K562 (cell line): ENCODE measurements around the gene ATG13. TPM values are rescaled to one million over a fixed set of nuclear protein-coding genes. Genes with fewer than 3 reads are reported as not detected.
A peak's percentile ranks its signal among the peaks of the same experiment; 100 is the strongest.

Source experiments
- BACH1 ChIP-seq: fragments of 200-800 bp; sonication (Bioruptor generic); IDR thresholded peaks from 2 replicates; pipeline ENCODE4 v1.6.1; 2016; ENCODE audit warnings: missing genetic modification characterization, missing compliant biosample characterization
- CBFA2T2 ChIP-seq: fragments of 450-650 bp; conservative IDR thresholded peaks from 2 replicates; pipeline ENCODE4 v1.6.1; 2017; ENCODE audit warnings: mild to moderate bottlenecking
- CBFB ChIP-seq: sonication (generic); formaldehyde crosslinking; IDR thresholded peaks from 2 replicates; pipeline ENCODE4 v1.4.0; 2020; ENCODE audit warnings: mild to moderate bottlenecking, missing genetic modification reagents
- CSDE1 ChIP-seq, 2 experiments: fragments of 450-650 bp; IDR thresholded peaks; 2 replicates each; pipeline ENCODE4 v1.6.1; 2016; ENCODE audit warnings: mild to moderate bottlenecking in 1 of 2
- DACH1 ChIP-seq: fragments of 450-650 bp; IDR thresholded peaks from 2 replicates; pipeline ENCODE4 v1.6.1; 2018; ENCODE audit not compliant: partially characterized antibody
- EGR1 ChIP-seq: fragments of 450-650 bp; conservative IDR thresholded peaks from 2 replicates; pipeline ENCODE4 v1.6.1; 2017; ENCODE audit warnings: mild to moderate bottlenecking
- EHMT2 ChIP-seq: fragments of 450-650 bp; IDR thresholded peaks from 2 replicates; pipeline ENCODE4 v1.6.1; 2018; ENCODE audit warnings: antibody characterized with exemption
- ESRRB ChIP-seq: fragments of 250-450 bp; sonication (Bioruptor Pico); IDR thresholded peaks from 2 replicates; pipeline ENCODE4 v1.5.0; 2020; ENCODE audit warnings: mild to moderate bottlenecking, moderate library complexity, borderline replicate concordance
- HLTF ChIP-seq: fragments of 450-650 bp; IDR thresholded peaks from 2 replicates; pipeline ENCODE4 v1.6.1; 2016
- IFI16 ChIP-seq: fragments of 250-450 bp; sonication (Bioruptor Pico); IDR thresholded peaks from 2 replicates; pipeline ENCODE4 v2.1.2; 2022; ENCODE audit warnings: mild to moderate bottlenecking, inconsistent platforms
- ILK ChIP-seq: fragments of 450-650 bp; IDR thresholded peaks from 2 replicates; pipeline ENCODE4 v1.6.1; 2016; ENCODE audit warnings: missing genetic modification characterization, low read depth, mild to moderate bottlenecking, missing compliant biosample characterization, moderate library complexity, borderline replicate concordance
- KLF10 ChIP-seq: fragments of 250-450 bp; sonication (Bioruptor Pico); IDR thresholded peaks from 2 replicates; pipeline ENCODE4 v1.6.1; 2021; ENCODE audit warnings: matching md5 sums
- MEF2A ChIP-seq: IDR thresholded peaks from 2 replicates; pipeline ENCODE4 v1.6.1; 2011; ENCODE audit warnings: low read depth, mild to moderate bottlenecking, low read length, moderate library complexity; ENCODE audit not compliant: control insufficient read depth
- NCOA2 ChIP-seq, 2 experiments: fragments of 450-650 bp; IDR thresholded peaks; 2 replicates each; pipeline ENCODE4 v1.6.1; 2018; ENCODE audit warnings: mild to moderate bottlenecking in 2 of 2, moderate library complexity in 1 of 2; ENCODE audit not compliant: partially characterized antibody in 2 of 2
- NRF1 ChIP-seq, 2 experiments: fragments of 450-650 bp; IDR thresholded peaks in 1 of 2; conservative IDR thresholded peaks in 1 of 2; 2 replicates each; pipeline ENCODE4 v1.6.1; 2014; ENCODE audit warnings: mild to moderate bottlenecking in 2 of 2
- PRDM10 ChIP-seq: fragments of 450-650 bp; IDR thresholded peaks from 2 replicates; pipeline ENCODE4 v1.6.1; 2018; ENCODE audit not compliant: partially characterized antibody
- PREB ChIP-seq: sonication (generic); formaldehyde crosslinking; IDR thresholded peaks from 2 replicates; pipeline ENCODE4 v1.8.1; 2023; ENCODE audit warnings: mild to moderate bottlenecking, missing genetic modification reagents
- RBM22 ChIP-seq: fragments of 200-400 bp; formaldehyde crosslinking; IDR thresholded peaks from 2 replicates; pipeline ENCODE4 v1.6.1; 2018; ENCODE audit warnings: low read length, low read depth; ENCODE audit not compliant: poor library complexity, severe bottlenecking
- RFX7 ChIP-seq: fragments of 250-450 bp; sonication (Bioruptor Pico); IDR thresholded peaks from 2 replicates; pipeline ENCODE4 v1.5.1; 2021; ENCODE audit warnings: mild to moderate bottlenecking
- SP1 ChIP-seq: sonication (generic); formaldehyde crosslinking; IDR thresholded peaks from 2 replicates; pipeline ENCODE4 v1.8.1; 2022; ENCODE audit warnings: mild to moderate bottlenecking, missing genetic modification reagents
- TBP ChIP-seq: optimal IDR thresholded peaks from 2 replicates; pipeline ENCODE3; 2011; ENCODE audit warnings: low read depth, low read length, improper control_type of control experiment
- ZNF24 ChIP-seq: fragments of 450-650 bp; IDR thresholded peaks from 2 replicates; pipeline ENCODE4 v1.6.1; 2016
- ZNF398 ChIP-seq: fragments of 250-450 bp; sonication (Bioruptor Pico); IDR thresholded peaks from 2 replicates; pipeline ENCODE4 v1.8.0; 2021; ENCODE audit warnings: moderate library complexity, mild to moderate bottlenecking, inconsistent platforms
- ZZZ3 ChIP-seq: fragments of 450-650 bp; IDR thresholded peaks from 2 replicates; pipeline ENCODE4 v1.6.1; 2016; ENCODE audit warnings: antibody characterized with exemption, mild to moderate bottlenecking, moderate library complexity
- polyA plus RNA-seq, 8 experiments: library from polyadenylated mRNA; depleted of rRNA in 4 of 8; stranded (reverse) in 5 of 8; unstranded in 3 of 8; fragments of >200 nt; fragmentation: Nextera tagmentation in 2 of 8; fragmentation: Illumina TruSeq in 1 of 8; extraction: Ambion mirVana in 2 of 8; extraction: Trizol in 1 of 8; gene quantifications; 2 replicates each; pipeline versions ENCODE4 v1.2.1 to v1.2.3, GENCODE V29; 2011 to 2014; ENCODE audit warnings: inconsistent platforms in 1 of 8, missing spikeins in 1 of 8
- total RNA-seq, 7 experiments: library from RNA; depleted of rRNA in 6 of 7; stranded (reverse); fragments of >200 nt in 6 of 7; fragmentation: Illumina TruSeq in 2 of 7; extraction: Trizol in 2 of 7; gene quantifications; 2 replicates each; pipeline versions ENCODE4 v1.2.1 to v1.2.3, GENCODE V29; 2011 to 2021; ENCODE audit warnings: low replicate concordance in 1 of 7

Gene ATG13
- total and polyA plus RNA-seq, 9 of the 15 experiments (the other 6 are each of a cell fraction or from before 2014, with no cell fraction given) = 13.1 to 61.5 (median 36.5) TPM

- no peak for TF ChIP-seq ESRRB (CRISPR knock-in tag)
- TF ChIP-seq ZNF398 = no peak
- no peak for TF ChIP-seq CSDE1 (IDR thresholded peaks at IDR 0.05)
- TF ChIP-seq BACH1 = no peak
- peak; percentile 6 for TF ChIP-seq DACH1
- no peak for TF ChIP-seq NCOA2 (IDR thresholded peaks at IDR 0.05; ENCODE audit: partially characterized antibody in 2 of 2)
- no peak for TF ChIP-seq CBFA2T2
- TF ChIP-seq RBM22 = no peak
- TF ChIP-seq EHMT2 = no peak
- peak; percentile 98 for TF ChIP-seq SP1 (CRISPR knock-in tag)
- no peak for TF ChIP-seq KLF10 (CRISPR knock-in tag)
- no peak for TF ChIP-seq ILK
- TF ChIP-seq HLTF = peak; percentile 78; the same call in 1 of the 2 replicates
- peak; percentile 32 for TF ChIP-seq PRDM10
- no peak for TF ChIP-seq IFI16
- peak; percentile 77 for TF ChIP-seq TBP
- TF ChIP-seq ZNF24 = no peak
- TF ChIP-seq MEF2A = no peak
- TF ChIP-seq NRF1 (conservative IDR thresholded peaks at IDR 0.05 in 1 of 2, IDR thresholded peaks at IDR 0.05 in 1 of 2) = peak; percentile 80 to 84
- TF ChIP-seq CBFB (CRISPR knock-in tag) = peak; percentile 80; the same call in 1 of the 2 replicates
- TF ChIP-seq ZZZ3 = peak; percentile 87; the same call in 1 of the 2 replicates
- peak; percentile 73 for TF ChIP-seq EGR1
- no peak for TF ChIP-seq RFX7
- no peak for TF ChIP-seq PREB
Measured at GRCh38 chr11:46700241-46701077, 83.1 kb downstream of the ATG13 start, which contains the start of the genes ARHGAP1 and ZNF408 (continued).
